K562 (cell line): ENCODE measurements around the gene SLC7A10. TPM values are rescaled to one million over a fixed set of nuclear protein-coding genes. Genes with fewer than 3 reads are reported as not detected.

Experiments
- ATAC-seq: fragments of 200-7000 bp; cut with Tn5 transposase; 3 replicates; pipeline ENCODE4 v1.9.1; 2020; ENCODE audit warnings: moderate library complexity
- BruUV-seq: library from RNA; stranded (reverse); fragments of 400-500 nt; replicated peaks from 2 replicates; lab custom pipeline; 2021; lab: Mats Ljungman, UMichigan
- CTCF ChIA-PET: fragments of 300-600 bp; formaldehyde crosslinking; extraction: SDS; loops from one replicate; lab custom pipeline; 2021; ENCODE audit warnings: low intra/inter-chr PET ratio; lab: Yijun Ruan, JAX
- POLR2A ChIA-PET: fragments of 300-600, 350-650 bp; sonication (Branson Sonifier 250); formaldehyde crosslinking; extraction: SDS; loops from one replicate; lab custom pipeline; 2021; ENCODE audit warnings: antibody characterized with exemption, inconsistent platforms; lab: Yijun Ruan, JAX
- DNase-seq, 4 experiments: peaks; one replicate each; pipeline versions ENCODE4 v3.0.0 to v3.0.0-alpha.2; 2011 to 2018; ENCODE audit warnings: low spot score in 3 of 4, mixed read lengths in 3 of 4; ENCODE audit errors: extremely low read depth in 1 of 4
- FAIRE-seq: peaks from 2 replicates; lab custom pipeline; 2011; peaks lifted over from hg19 to GRCh38; lab: Jason Lieb, UNC
- H2AFZ ChIP-seq: 2 replicates; pipeline ENCODE4 v1.6.0; 2011; ENCODE audit warnings: low read depth, low read length, control low read depth, inconsistent platforms
- H3K27ac ChIP-seq: fragments of 200-600 bp; 3 replicates; pipeline ENCODE4 v1.8.0; 2011; ENCODE audit warnings: low read depth, mild to moderate bottlenecking, control low read depth, inconsistent platforms, low read length, moderate library complexity, mixed read lengths; ENCODE audit errors: extremely low read depth
- H3K27me3 ChIP-seq, 2 experiments: fragments of 300-600 bp in 1 of 2; 2 replicates in 1 of 2; 3 replicates in 1 of 2; pipeline versions ENCODE4 v1.6.0 to v1.8.0; 2011; ENCODE audit warnings: inconsistent platforms in 2 of 2, low read length in 2 of 2, mild to moderate bottlenecking in 1 of 2, mixed read lengths in 1 of 2, moderate library complexity in 1 of 2; ENCODE audit not compliant: control insufficient read depth in 2 of 2, insufficient read depth in 2 of 2
- H3K36me3 ChIP-seq: fragments of 300-600 bp; 3 replicates; pipeline ENCODE4 v1.8.0; 2011; ENCODE audit warnings: mild to moderate bottlenecking, low read length, inconsistent platforms; ENCODE audit not compliant: control insufficient read depth, insufficient read depth
- H3K4me1 ChIP-seq, 2 experiments: fragments of 200-600 bp in 1 of 2; replicated peaks in 1 of 2; 2 replicates in 1 of 2; 3 replicates in 1 of 2; pipeline versions ENCODE4 v1.5.1 to v1.8.0; 2011; ENCODE audit warnings: inconsistent platforms in 2 of 2, low read length in 2 of 2, mild to moderate bottlenecking in 1 of 2, mixed read lengths in 1 of 2, moderate library complexity in 1 of 2; ENCODE audit not compliant: control insufficient read depth in 2 of 2, insufficient read depth in 2 of 2
- H3K4me2 ChIP-seq: 2 replicates; pipeline ENCODE4 v1.6.1; 2011; ENCODE audit warnings: low read length, control low read depth, inconsistent platforms, mixed read lengths; ENCODE audit not compliant: insufficient read depth
- H3K4me3 ChIP-seq: fragments of 200-600 bp; sonication (generic), shearing (Covaris generic); 2 replicates; pipeline ENCODE4 v1.5.1; 2016; ENCODE audit warnings: control low read depth, inconsistent platforms
- H3K79me2 ChIP-seq: fragments of 200-600 bp; 3 replicates; pipeline ENCODE4 v1.8.0; 2011; ENCODE audit warnings: low read length, inconsistent platforms; ENCODE audit not compliant: control insufficient read depth, insufficient read depth
- H3K9ac ChIP-seq, 2 experiments: 2 replicates each; pipeline versions ENCODE4 v1.6.0 to v1.6.1; 2011; ENCODE audit warnings: low read depth in 2 of 2, low read length in 2 of 2, control low read depth in 1 of 2, inconsistent platforms in 1 of 2, mild to moderate bottlenecking in 1 of 2, mixed read lengths in 1 of 2; ENCODE audit not compliant: insufficient read depth in 1 of 2
- H3K9me1 ChIP-seq: one replicate; pipeline ENCODE4 v1.6.0; 2011; ENCODE audit warnings: inconsistent platforms, mild to moderate bottlenecking, low read length, moderate library complexity; ENCODE audit not compliant: control insufficient read depth, insufficient read depth
- H3K9me3 ChIP-seq: replicated peaks from 2 replicates; pipeline ENCODE4 v1.5.1; 2011; ENCODE audit warnings: low read depth, low read length, inconsistent platforms; ENCODE audit not compliant: control insufficient read depth, insufficient read depth
- H4K20me1 ChIP-seq: replicated peaks from 2 replicates; pipeline ENCODE4 v1.6.1; 2011; ENCODE audit warnings: low read length, inconsistent platforms, mixed read lengths; ENCODE audit not compliant: control insufficient read depth, insufficient read depth
- DPF2 ChIP-seq: fragments of 450-650 bp; IDR thresholded peaks from 2 replicates; pipeline ENCODE4 v1.6.1; 2016
- MCM3 ChIP-seq: fragments of 450-650 bp; IDR thresholded peaks from 2 replicates; pipeline ENCODE4 v1.6.1; 2016
- RBBP5 ChIP-seq: fragments of 200-600 bp; sonication (generic); IDR thresholded peaks from 2 replicates; pipeline ENCODE4 v1.6.1; 2012; ENCODE audit warnings: borderline replicate concordance, mild to moderate bottlenecking, low read length, control low read depth, inconsistent platforms; ENCODE audit not compliant: insufficient read depth, poor library complexity, severe bottlenecking
- SRF ChIP-seq, 2 experiments: fragments of 250-450, 450-650 bp in 1 of 2; sonication (Bioruptor Pico) in 1 of 2; sonication (generic) in 1 of 2; formaldehyde crosslinking; IDR thresholded peaks; 2 replicates each; pipeline versions ENCODE4 v1.5.0 to v1.5.1; 2020 to 2022; ENCODE audit warnings: mild to moderate bottlenecking in 1 of 2, missing genetic modification reagents in 1 of 2
- ZKSCAN1 ChIP-seq: fragments of 150-350 bp; IDR thresholded peaks from 2 replicates; pipeline ENCODE4 v1.6.1; 2016; ENCODE audit warnings: low read depth, low read length
- ZNF263 ChIP-seq: sonication (generic); formaldehyde crosslinking; IDR thresholded peaks from 2 replicates; pipeline ENCODE4 v1.8.0; 2022; ENCODE audit warnings: mild to moderate bottlenecking, missing genetic modification reagents, borderline replicate concordance
- ZNF75A ChIP-seq: fragments of 450-650 bp; formaldehyde crosslinking; IDR thresholded peaks from 2 replicates; pipeline ENCODE4 v1.4.0; 2020; ENCODE audit warnings: mild to moderate bottlenecking
- WGBS: fragments of 100-300 bp; shearing (Covaris generic); methylation state at CpG from one replicate; pipeline ENCODE4 v1.1.6; 2016; ENCODE audit warnings: low coverage, mixed read lengths; ENCODE audit not compliant: insufficient coverage; ENCODE audit errors: missing lambda C conversion rate; 5-methylcytosine and 5-hydroxymethylcytosine counted together
- in situ Hi-C: fragments of 300-500 bp; cut with MboI; formaldehyde crosslinking; loops from 4 replicates; pipeline ENCODE4 v1.15.0; 2018; ENCODE audit warnings: inconsistent platforms, mixed read lengths
- intact Hi-C: fragments of 100-400 bp; cut with micrococcal nuclease; formaldehyde crosslinking; loops from 2 replicates; pipeline ENCODE4 v1.14.2; 2022
- polyA plus RNA-seq, 8 experiments: library from polyadenylated mRNA; depleted of rRNA in 4 of 8; stranded (reverse) in 5 of 8; unstranded in 3 of 8; fragments of >200 nt; fragmentation: Nextera tagmentation in 2 of 8; fragmentation: Illumina TruSeq in 1 of 8; extraction: Ambion mirVana in 2 of 8; extraction: Trizol in 1 of 8; gene quantifications; 2 replicates each; pipeline versions ENCODE4 v1.2.1 to v1.2.3, GENCODE V29; 2011 to 2014; ENCODE audit warnings: inconsistent platforms in 1 of 8, missing spikeins in 1 of 8
- total RNA-seq, 7 experiments: library from RNA; depleted of rRNA in 6 of 7; stranded (reverse); fragments of >200 nt in 6 of 7; fragmentation: Illumina TruSeq in 2 of 7; extraction: Trizol in 2 of 7; gene quantifications; 2 replicates each; pipeline versions ENCODE4 v1.2.1 to v1.2.3, GENCODE V29; 2011 to 2021; ENCODE audit warnings: low replicate concordance in 1 of 7

The SLC7A10 gene
- total and polyA plus RNA-seq, 9 of the 15 experiments (the other 6 are each of a cell fraction or from before 2014, with no cell fraction given): 0.07 TPM; not detected in 8

DNA sequence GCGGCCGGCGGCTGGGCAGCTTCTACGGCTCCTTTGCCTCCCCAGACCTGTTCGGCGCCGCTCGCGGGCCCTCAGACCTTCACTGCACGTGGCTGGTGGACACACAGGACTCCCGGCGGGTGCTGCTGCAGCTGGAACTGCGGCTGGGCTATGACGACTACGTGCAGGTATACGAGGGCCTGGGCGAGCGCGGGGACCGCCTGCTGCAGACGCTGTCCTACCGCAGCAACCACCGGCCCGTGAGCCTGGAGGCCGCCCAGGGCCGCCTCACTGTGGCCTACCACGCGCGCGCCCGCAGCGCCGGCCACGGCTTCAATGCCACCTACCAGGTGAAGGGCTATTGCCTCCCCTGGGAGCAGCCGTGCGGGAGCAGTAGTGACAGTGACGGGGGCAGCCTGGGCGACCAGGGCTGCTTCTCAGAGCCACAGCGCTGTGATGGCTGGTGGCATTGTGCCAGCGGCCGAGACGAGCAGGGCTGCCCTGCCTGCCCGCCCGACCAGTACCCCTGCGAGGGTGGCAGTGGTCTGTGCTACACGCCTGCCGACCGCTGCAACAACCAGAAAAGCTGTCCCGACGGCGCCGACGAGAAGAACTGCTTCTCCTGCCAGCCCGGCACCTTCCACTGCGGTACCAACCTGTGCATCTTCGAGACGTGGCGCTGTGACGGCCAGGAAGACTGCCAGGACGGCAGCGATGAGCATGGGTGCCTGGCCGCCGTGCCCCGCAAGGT lies 20.0 kb downstream of the SLC7A10 start:
- Histone ChIP-seq H3K9me3 (no peaks in the 10 kb centered on the region), H3K79me2 (no peaks in the 10 kb centered on the region), H4K20me1 (peaks cover 12% of the 10 kb centered on the region; the same call in 1 of the 2 replicates), H3K27me3 (peaks cover 9 to 90% of the 10 kb centered on the region in 2 experiments; a peak in 4 of 5 replicates), H3K4me3 (no peak overlapping the region), H3K36me3 (no peaks in the 10 kb centered on the region), H2AFZ (no peak overlapping the region), H3K27ac (no peak overlapping the region), H3K9ac (no peak overlapping the region), H3K4me2 (no peak overlapping the region), H3K9me1 (no peaks in the 10 kb centered on the region), H3K4me1 (peaks cover 0 to 37% of the 10 kb centered on the region in 2 experiments; a peak in 2 of 5 replicates)
- DNase-seq: no peak
- TF ChIP-seq ZNF263 (CRISPR knock-in tag): no peak
- peak; percentile 6 for TF ChIP-seq RBBP5
- no peak for TF ChIP-seq MCM3
- no peak for TF ChIP-seq DPF2
- no peak for TF ChIP-seq SRF (CRISPR knock-in tag; IDR thresholded peaks at IDR 0.05)
- TF ChIP-seq ZKSCAN1: no peak
- no peak for TF ChIP-seq ZNF75A (CRISPR knock-in tag)
- ATAC-seq: no peak; the same call in 2 of the 3 replicates
- FAIRE-seq: no peak
- intact Hi-C loops: no loop called here
- 21% methylated on average over 37 of the region's 64 CpGs for WGBS
- no TSS peak for BruUV-seq
- POLR2A ChIA-PET: no interaction called here
- in situ Hi-C loops: no loop called here
- CTCF ChIA-PET: no interaction called here
